Osteoblast (primary cell): ENCODE data around the gene BRSK2. TPM values are rescaled to one million over a fixed set of nuclear protein-coding genes. Genes with fewer than 3 reads are reported as not detected.
"Not testable (repeated sequence)": the region's sequence is repeated elsewhere in the genome, so short reads cannot be mapped to it uniquely, and the experiment has no call there.

Experiments used
- DNase-seq: peaks from one replicate; pipeline ENCODE4 v3.0.0; 2011; ENCODE audit warnings: low spot score, mixed read lengths; ENCODE audit not compliant: insufficient read length; ENCODE audit errors: missing footprints
- H2AFZ ChIP-seq: 2 replicates; pipeline ENCODE4 v1.6.0; 2011; ENCODE audit warnings: mild to moderate bottlenecking, low read length
- H3K27ac ChIP-seq: 2 replicates; pipeline ENCODE4 v1.5.1; 2011; ENCODE audit warnings: mild to moderate bottlenecking, low read depth, low read length, moderate library complexity
- H3K27me3 ChIP-seq: 2 replicates; pipeline ENCODE4 v1.6.0; 2012; ENCODE audit warnings: mild to moderate bottlenecking, control low read depth, inconsistent platforms, low read length, moderate library complexity; ENCODE audit not compliant: insufficient read depth
- H3K36me3 ChIP-seq: 2 replicates; pipeline ENCODE4 v1.5.1; 2011; ENCODE audit warnings: mild to moderate bottlenecking, low read length, control low read depth, moderate library complexity; ENCODE audit not compliant: insufficient read depth
- H3K4me1 ChIP-seq: 2 replicates; pipeline ENCODE4 v1.5.1; 2011; ENCODE audit warnings: mild to moderate bottlenecking, low read length, control low read depth, moderate library complexity; ENCODE audit not compliant: insufficient read depth
- H3K4me2 ChIP-seq: 2 replicates; pipeline ENCODE4 v1.6.0; 2011; ENCODE audit warnings: mild to moderate bottlenecking, low read length; ENCODE audit not compliant: insufficient read depth
- H3K4me3 ChIP-seq: fragments of 200-600 bp; sonication (generic); 3 replicates; pipeline ENCODE4 v1.5.1; 2012; ENCODE audit warnings: mild to moderate bottlenecking, low read length, inconsistent platforms; ENCODE audit not compliant: insufficient read depth
- H3K79me2 ChIP-seq: 2 replicates; pipeline ENCODE4 v1.6.0; 2012; ENCODE audit warnings: mild to moderate bottlenecking, low read length, control low read depth, inconsistent platforms; ENCODE audit not compliant: insufficient read depth
- H3K9me3 ChIP-seq: 2 replicates; pipeline ENCODE4 v1.5.1; 2011; ENCODE audit warnings: low read depth, low read length, control low read depth
- H4K20me1 ChIP-seq: 2 replicates; pipeline ENCODE4 v1.6.0; 2012; ENCODE audit warnings: mild to moderate bottlenecking, low read length, control low read depth; ENCODE audit not compliant: insufficient read depth
- CTCF ChIP-seq: IDR thresholded peaks from 2 replicates; pipeline ENCODE4 v1.5.1; 2011; ENCODE audit warnings: mild to moderate bottlenecking, low read depth, low read length, moderate library complexity; ENCODE audit errors: extremely low read depth
- total RNA-seq: library from RNA; depleted of rRNA; stranded (reverse); fragments of >200 nt; gene quantifications from 2 replicates; pipeline ENCODE4 v1.2.3, GENCODE V29; 2012

The BRSK2 gene
- total RNA-seq, 1 donor: 0.36 TPM

GRCh38 chr11:1412377-1413095, 22.8 kb downstream of the BRSK2 start:
- DNase-seq: no peak
- H3K4me2 ChIP-seq: no peak overlapping the region
- H3K4me3 ChIP-seq: no peak overlapping the region
- H3K9me3 ChIP-seq: peaks cover 4% of the 10 kb centered on the region
- H3K27ac ChIP-seq: no peak overlapping the region
- TF ChIP-seq CTCF: no peak
- H3K27me3 ChIP-seq: no peaks in the 10 kb centered on the region
- no peaks in the 10 kb centered on the region for H3K36me3 ChIP-seq
- no peak overlapping the region for H2AFZ ChIP-seq
- H3K4me1 ChIP-seq: no peaks in the 10 kb centered on the region
- no peaks in the 10 kb centered on the region for H4K20me1 ChIP-seq
- H3K79me2 ChIP-seq: no peaks in the 10 kb centered on the region

- Histone ChIP-seq H3K4me1 (no peaks in the 10 kb centered on the region), H3K9me3 (peaks cover 4% of the 10 kb centered on the region), H3K4me3 (no peak overlapping the region), H3K36me3 (no peaks in the 10 kb centered on the region), H3K4me2 (no peak overlapping the region), H3K27me3 (no peaks in the 10 kb centered on the region), H3K27ac (no peak overlapping the region), H2AFZ (no peak overlapping the region), H4K20me1 (no peaks in the 10 kb centered on the region), H3K79me2 (no peaks in the 10 kb centered on the region)
- no peak for TF ChIP-seq CTCF
- DNase-seq: no peak
Observed at GRCh38 chr11:1414650-1415049, 24.9 kb downstream of the BRSK2 start.

GRCh38 chr11:1415631-1416030, 25.9 kb downstream of the BRSK2 start:
- H3K79me2 ChIP-seq: no peaks in the 10 kb centered on the region
- no peak overlapping the region for H3K27ac ChIP-seq
- H3K36me3 ChIP-seq: no peaks in the 10 kb centered on the region
- H3K4me1 ChIP-seq: no peaks in the 10 kb centered on the region
- no peak for DNase-seq
- H3K9me3 ChIP-seq: peaks cover 4% of the 10 kb centered on the region
- H3K27me3 ChIP-seq: no peaks in the 10 kb centered on the region
- H2AFZ ChIP-seq: no peak overlapping the region
- no peak for TF ChIP-seq CTCF
- no peaks in the 10 kb centered on the region for H4K20me1 ChIP-seq
- no peak overlapping the region for H3K4me3 ChIP-seq
- no peak overlapping the region for H3K4me2 ChIP-seq

- H3K36me3 ChIP-seq, H4K20me1 ChIP-seq, H3K27me3 ChIP-seq, H3K9me3 ChIP-seq, H2AFZ ChIP-seq, DNase-seq, H3K4me2 ChIP-seq, H3K27ac ChIP-seq, H3K79me2 ChIP-seq, H3K4me3 ChIP-seq, H3K4me1 ChIP-seq: not testable (repeated sequence)
Observed at GRCh38 chr11:1418192-1418795, 28.6 kb downstream of the BRSK2 start.
